H1 (cell line): ENCODE data around the gene IFI27L1. TPM values are rescaled to one million over a fixed set of nuclear protein-coding genes. Genes with fewer than 3 reads are reported as not detected.

Source experiments
- CEBPB ChIP-seq: IDR thresholded peaks from 2 replicates; pipeline ENCODE4 v1.6.1; 2012; ENCODE audit warnings: low read depth, low read length
- HDAC2 ChIP-seq, 2 experiments: fragments of 300-600 bp in 1 of 2; sonication (generic) in 1 of 2; IDR thresholded peaks; 2 replicates each; pipeline ENCODE4 v1.6.1; 2011 to 2012; ENCODE audit warnings: low read depth in 2 of 2, low read length in 2 of 2, mild to moderate bottlenecking in 2 of 2, moderate library complexity in 2 of 2, borderline replicate concordance in 1 of 2, inconsistent platforms in 1 of 2
- NRF1 ChIP-seq: IDR thresholded peaks from 2 replicates; pipeline ENCODE4 v1.6.1; 2011; ENCODE audit warnings: mild to moderate bottlenecking, low read depth, low read length, improper control_type of control experiment
- PHF8 ChIP-seq: fragments of 200-600 bp; sonication (generic); conservative IDR thresholded peaks from 2 replicates; pipeline ENCODE4 v1.7.1; 2012; ENCODE audit warnings: low read depth, mild to moderate bottlenecking, inconsistent platforms, low read length, moderate library complexity
- POU5F1 ChIP-seq: IDR thresholded peaks from 2 replicates; pipeline ENCODE4 v1.6.1; 2011; ENCODE audit warnings: low read depth, mild to moderate bottlenecking, low read length, moderate library complexity
- SP2 ChIP-seq: IDR thresholded peaks from 2 replicates; pipeline ENCODE4 v1.6.1; 2012; ENCODE audit warnings: mild to moderate bottlenecking, low read length, inconsistent platforms
- TAF7 ChIP-seq: optimal IDR thresholded peaks from 2 replicates; pipeline ENCODE3; 2011; ENCODE audit warnings: low read depth, mild to moderate bottlenecking, inconsistent platforms, low read length, moderate library complexity, borderline replicate concordance
- polyA plus RNA-seq, 7 experiments: library from polyadenylated mRNA; depleted of rRNA in 3 of 7; stranded (reverse) in 5 of 7; unstranded in 2 of 7; fragments of >200 nt in 5 of 7; fragments of 200-250 nt in 2 of 7; gene quantifications; 1 replicate in 5 of 7; 2 replicates in 1 of 7; 4 replicates in 1 of 7; pipeline versions ENCODE4 v1.2.1 to v1.2.3, GENCODE V29; 2011 to 2013; ENCODE audit warnings: missing spikeins in 2 of 7, mixed read lengths in 2 of 7
- total RNA-seq: library from RNA; stranded (reverse); fragmentation: NEBNext Ultra II Directional; extraction: Animal tissue kit (Norgen Biotek cat#: 25700); gene quantifications from 2 replicates; pipeline ENCODE4 v1.2.1, GENCODE V29; 2021
- TF ChIP-seq, protein P1 (sequence below): fragments of 300-600 bp; sonication (generic); IDR thresholded peaks from 2 replicates; pipeline ENCODE4 v1.7.1; 2012; ENCODE audit warnings: low read length, moderate library complexity, mild to moderate bottlenecking, inconsistent platforms; ENCODE audit not compliant: insufficient replicate concordance
- TF ChIP-seq, protein P2 (sequence below), 3 experiments: IDR thresholded peaks; 1 replicate in 2 of 3; 2 replicates in 1 of 3; pipeline versions ENCODE4 v1.5.1 to v1.6.1; 2011; ENCODE audit warnings: low read length in 3 of 3, mild to moderate bottlenecking in 3 of 3, inconsistent platforms in 2 of 3, low read depth in 1 of 3, moderate library complexity in 1 of 3; ENCODE audit not compliant: insufficient read depth in 1 of 3; ENCODE audit errors: control extremely low read depth in 1 of 3

IFI27L1 gene
- total and polyA plus RNA-seq, 2 of the 8 experiments (the other 6 are each of a cell fraction or from before 2014, with no cell fraction given), result 21.2 to 30.5 TPM

DNA sequence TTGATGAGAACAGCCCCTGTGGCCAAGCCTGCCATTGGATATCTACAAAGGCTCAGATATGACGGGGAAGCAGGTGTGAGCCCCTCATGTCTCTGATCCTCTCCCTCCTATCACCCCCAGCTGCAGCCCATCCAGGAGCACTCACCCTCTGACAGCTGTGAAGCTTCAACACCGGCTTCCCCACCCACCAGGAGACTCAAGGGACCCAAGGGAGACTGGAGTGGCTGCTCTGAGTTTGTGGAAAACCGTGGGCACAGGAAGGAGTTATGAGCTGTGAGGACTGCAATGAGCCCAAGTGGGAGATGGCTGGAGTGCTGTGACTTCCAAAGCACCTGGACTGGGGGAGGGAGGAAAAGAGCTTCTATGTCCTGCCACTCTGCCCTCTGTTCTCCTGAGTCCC lies 40.4 kb downstream of the IFI27L1 start (continued):
- TF ChIP-seq, protein P1, sequence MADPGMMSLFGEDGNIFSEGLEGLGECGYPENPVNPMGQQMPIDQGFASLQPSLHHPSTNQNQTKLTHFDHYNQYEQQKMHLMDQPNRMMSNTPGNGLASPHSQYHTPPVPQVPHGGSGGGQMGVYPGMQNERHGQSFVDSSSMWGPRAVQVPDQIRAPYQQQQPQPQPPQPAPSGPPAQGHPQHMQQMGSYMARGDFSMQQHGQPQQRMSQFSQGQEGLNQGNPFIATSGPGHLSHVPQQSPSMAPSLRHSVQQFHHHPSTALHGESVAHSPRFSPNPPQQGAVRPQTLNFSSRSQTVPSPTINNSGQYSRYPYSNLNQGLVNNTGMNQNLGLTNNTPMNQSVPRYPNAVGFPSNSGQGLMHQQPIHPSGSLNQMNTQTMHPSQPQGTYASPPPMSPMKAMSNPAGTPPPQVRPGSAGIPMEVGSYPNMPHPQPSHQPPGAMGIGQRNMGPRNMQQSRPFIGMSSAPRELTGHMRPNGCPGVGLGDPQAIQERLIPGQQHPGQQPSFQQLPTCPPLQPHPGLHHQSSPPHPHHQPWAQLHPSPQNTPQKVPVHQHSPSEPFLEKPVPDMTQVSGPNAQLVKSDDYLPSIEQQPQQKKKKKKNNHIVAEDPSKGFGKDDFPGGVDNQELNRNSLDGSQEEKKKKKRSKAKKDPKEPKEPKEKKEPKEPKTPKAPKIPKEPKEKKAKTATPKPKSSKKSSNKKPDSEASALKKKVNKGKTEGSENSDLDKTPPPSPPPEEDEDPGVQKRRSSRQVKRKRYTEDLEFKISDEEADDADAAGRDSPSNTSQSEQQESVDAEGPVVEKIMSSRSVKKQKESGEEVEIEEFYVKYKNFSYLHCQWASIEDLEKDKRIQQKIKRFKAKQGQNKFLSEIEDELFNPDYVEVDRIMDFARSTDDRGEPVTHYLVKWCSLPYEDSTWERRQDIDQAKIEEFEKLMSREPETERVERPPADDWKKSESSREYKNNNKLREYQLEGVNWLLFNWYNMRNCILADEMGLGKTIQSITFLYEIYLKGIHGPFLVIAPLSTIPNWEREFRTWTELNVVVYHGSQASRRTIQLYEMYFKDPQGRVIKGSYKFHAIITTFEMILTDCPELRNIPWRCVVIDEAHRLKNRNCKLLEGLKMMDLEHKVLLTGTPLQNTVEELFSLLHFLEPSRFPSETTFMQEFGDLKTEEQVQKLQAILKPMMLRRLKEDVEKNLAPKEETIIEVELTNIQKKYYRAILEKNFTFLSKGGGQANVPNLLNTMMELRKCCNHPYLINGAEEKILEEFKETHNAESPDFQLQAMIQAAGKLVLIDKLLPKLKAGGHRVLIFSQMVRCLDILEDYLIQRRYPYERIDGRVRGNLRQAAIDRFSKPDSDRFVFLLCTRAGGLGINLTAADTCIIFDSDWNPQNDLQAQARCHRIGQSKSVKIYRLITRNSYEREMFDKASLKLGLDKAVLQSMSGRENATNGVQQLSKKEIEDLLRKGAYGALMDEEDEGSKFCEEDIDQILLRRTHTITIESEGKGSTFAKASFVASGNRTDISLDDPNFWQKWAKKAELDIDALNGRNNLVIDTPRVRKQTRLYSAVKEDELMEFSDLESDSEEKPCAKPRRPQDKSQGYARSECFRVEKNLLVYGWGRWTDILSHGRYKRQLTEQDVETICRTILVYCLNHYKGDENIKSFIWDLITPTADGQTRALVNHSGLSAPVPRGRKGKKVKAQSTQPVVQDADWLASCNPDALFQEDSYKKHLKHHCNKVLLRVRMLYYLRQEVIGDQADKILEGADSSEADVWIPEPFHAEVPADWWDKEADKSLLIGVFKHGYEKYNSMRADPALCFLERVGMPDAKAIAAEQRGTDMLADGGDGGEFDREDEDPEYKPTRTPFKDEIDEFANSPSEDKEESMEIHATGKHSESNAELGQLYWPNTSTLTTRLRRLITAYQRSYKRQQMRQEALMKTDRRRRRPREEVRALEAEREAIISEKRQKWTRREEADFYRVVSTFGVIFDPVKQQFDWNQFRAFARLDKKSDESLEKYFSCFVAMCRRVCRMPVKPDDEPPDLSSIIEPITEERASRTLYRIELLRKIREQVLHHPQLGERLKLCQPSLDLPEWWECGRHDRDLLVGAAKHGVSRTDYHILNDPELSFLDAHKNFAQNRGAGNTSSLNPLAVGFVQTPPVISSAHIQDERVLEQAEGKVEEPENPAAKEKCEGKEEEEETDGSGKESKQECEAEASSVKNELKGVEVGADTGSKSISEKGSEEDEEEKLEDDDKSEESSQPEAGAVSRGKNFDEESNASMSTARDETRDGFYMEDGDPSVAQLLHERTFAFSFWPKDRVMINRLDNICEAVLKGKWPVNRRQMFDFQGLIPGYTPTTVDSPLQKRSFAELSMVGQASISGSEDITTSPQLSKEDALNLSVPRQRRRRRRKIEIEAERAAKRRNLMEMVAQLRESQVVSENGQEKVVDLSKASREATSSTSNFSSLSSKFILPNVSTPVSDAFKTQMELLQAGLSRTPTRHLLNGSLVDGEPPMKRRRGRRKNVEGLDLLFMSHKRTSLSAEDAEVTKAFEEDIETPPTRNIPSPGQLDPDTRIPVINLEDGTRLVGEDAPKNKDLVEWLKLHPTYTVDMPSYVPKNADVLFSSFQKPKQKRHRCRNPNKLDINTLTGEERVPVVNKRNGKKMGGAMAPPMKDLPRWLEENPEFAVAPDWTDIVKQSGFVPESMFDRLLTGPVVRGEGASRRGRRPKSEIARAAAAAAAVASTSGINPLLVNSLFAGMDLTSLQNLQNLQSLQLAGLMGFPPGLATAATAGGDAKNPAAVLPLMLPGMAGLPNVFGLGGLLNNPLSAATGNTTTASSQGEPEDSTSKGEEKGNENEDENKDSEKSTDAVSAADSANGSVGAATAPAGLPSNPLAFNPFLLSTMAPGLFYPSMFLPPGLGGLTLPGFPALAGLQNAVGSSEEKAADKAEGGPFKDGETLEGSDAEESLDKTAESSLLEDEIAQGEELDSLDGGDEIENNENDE, result no peak
- TF ChIP-seq TAF7 (no peak), CEBPB (no peak), POU5F1 (no peak), NRF1 (no peak), HDAC2 (IDR thresholded peaks at IDR 0.05; ENCODE audit: borderline replicate concordance in 1 of 2, low read depth in 2 of 2, low read length in 2 of 2) (no peak), PHF8 (no peak), SP2 (no peak)
- TF ChIP-seq, protein P2, sequence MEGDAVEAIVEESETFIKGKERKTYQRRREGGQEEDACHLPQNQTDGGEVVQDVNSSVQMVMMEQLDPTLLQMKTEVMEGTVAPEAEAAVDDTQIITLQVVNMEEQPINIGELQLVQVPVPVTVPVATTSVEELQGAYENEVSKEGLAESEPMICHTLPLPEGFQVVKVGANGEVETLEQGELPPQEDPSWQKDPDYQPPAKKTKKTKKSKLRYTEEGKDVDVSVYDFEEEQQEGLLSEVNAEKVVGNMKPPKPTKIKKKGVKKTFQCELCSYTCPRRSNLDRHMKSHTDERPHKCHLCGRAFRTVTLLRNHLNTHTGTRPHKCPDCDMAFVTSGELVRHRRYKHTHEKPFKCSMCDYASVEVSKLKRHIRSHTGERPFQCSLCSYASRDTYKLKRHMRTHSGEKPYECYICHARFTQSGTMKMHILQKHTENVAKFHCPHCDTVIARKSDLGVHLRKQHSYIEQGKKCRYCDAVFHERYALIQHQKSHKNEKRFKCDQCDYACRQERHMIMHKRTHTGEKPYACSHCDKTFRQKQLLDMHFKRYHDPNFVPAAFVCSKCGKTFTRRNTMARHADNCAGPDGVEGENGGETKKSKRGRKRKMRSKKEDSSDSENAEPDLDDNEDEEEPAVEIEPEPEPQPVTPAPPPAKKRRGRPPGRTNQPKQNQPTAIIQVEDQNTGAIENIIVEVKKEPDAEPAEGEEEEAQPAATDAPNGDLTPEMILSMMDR (IDR thresholded peaks at IDR 0.05; ENCODE audit: control extremely low read depth in 1 of 3, insufficient read depth in 1 of 3, low read depth in 1 of 3, low read length in 3 of 3), result no peak
